Mucosa of descending colon (tissue), 3 donors: ENCODE measurements around the gene NUB1. TPM values are rescaled to one million over a fixed set of nuclear protein-coding genes. Genes with fewer than 3 reads are reported as not detected.

Experiments
- ATAC-seq: fragments of 200-7000 bp; cut with Tn5 transposase; one replicate; pipeline ENCODE4 v1.9.1; 2020; ENCODE audit warnings: mild to moderate bottlenecking, moderate library complexity
- DNase-seq, 3 donors: peaks; one replicate each; pipeline ENCODE4 v3.0.0-alpha.2; 2020
- H3K36me3 ChIP-seq: fragments of 200-600 bp; one replicate; pipeline ENCODE4 v1.8.0; 2021; ENCODE audit warnings: low read depth, mild to moderate bottlenecking
- H3K4me1 ChIP-seq: fragments of 200-600 bp; one replicate; pipeline ENCODE4 v1.8.0; 2021; ENCODE audit warnings: low read depth, mild to moderate bottlenecking
- H3K4me3 ChIP-seq: fragments of 200-600 bp; one replicate; pipeline ENCODE4 v1.8.0; 2021; ENCODE audit warnings: mild to moderate bottlenecking
- H3K9me3 ChIP-seq: fragments of 200-600 bp; one replicate; pipeline ENCODE4 v1.8.0; 2021; ENCODE audit warnings: mild to moderate bottlenecking
- CTCF ChIP-seq: fragments of 200-600 bp; IDR thresholded peaks from one replicate; pipeline ENCODE4 v1.8.0; 2022; ENCODE audit warnings: antibody characterized with exemption, mild to moderate bottlenecking
- intact Hi-C, 2 donors: fragments of 100-400 bp; cut with DNase I in 1 of 2; cut with micrococcal nuclease in 1 of 2; formaldehyde crosslinking; loops; one replicate each; pipeline versions ENCODE4 v1.11.0 to v1.11.1; 2022; cut with DNase I, micrococcal nuclease
- total RNA-seq, 3 donors: library from RNA; stranded (reverse); fragmentation: NEBNext Ultra II Directional in 2 of 3; extraction: Animal tissue kit (Norgen Biotek cat#: 25700) in 2 of 3; gene quantifications; one replicate each; pipeline versions ENCODE4 v1.2.1 to v1.2.4, GENCODE V29; 2021 to 2023
- donor health status: DM: no; HTN: no; CAD: no; lungs with moderate emphysema.
- donor health status: DM: no; HTN: no; CAD: no.
- donor health status: DM: no; HTN: yes; CAD: no.

Gene NUB1
- total RNA-seq, 3 donors from 2014 or later, result 66.2 to 77.5 (median 76.9) TPM

- ATAC-seq (no peak), DNase-seq (no peak)
- Histone ChIP-seq H3K9me3 (no peaks in the 10 kb centered on the region), H3K36me3 (no peaks in the 10 kb centered on the region), H3K4me1 (no peaks in the 10 kb centered on the region), H3K4me3 (no peak overlapping the region)
- no peak for TF ChIP-seq CTCF
- intact Hi-C loops, result loop anchor here in 1 of 2 donors (10.0 kb wide), 1 partner anchor 388 kb away; no protein-coding TSS in a partner anchor
Observed at GRCh38 chr7:151366166-151366879, 24.7 kb downstream of the NUB1 start.

GRCh38 chr7:151366880-151367222, 25.2 kb downstream of the NUB1 start:
- intact Hi-C loops, result loop anchor here in 1 of 2 donors (10.0 kb wide), 1 partner anchor 388 kb away; no protein-coding TSS in a partner anchor
- no peak for DNase-seq
- Histone ChIP-seq H3K9me3 (no peaks in the 10 kb centered on the region), H3K36me3 (no peaks in the 10 kb centered on the region), H3K4me1 (no peaks in the 10 kb centered on the region), H3K4me3 (no peak overlapping the region)
- ATAC-seq, result peak; percentile 43
- TF ChIP-seq CTCF, result no peak

- ATAC-seq, result no peak
- Histone ChIP-seq H3K4me3 (no peak overlapping the region), H3K9me3 (no peaks in the 10 kb centered on the region), H3K36me3 (no peaks in the 10 kb centered on the region), H3K4me1 (no peaks in the 10 kb centered on the region)
- intact Hi-C loops, result loop anchor here in 1 of 2 donors (10.0 kb wide), 1 partner anchor 388 kb away; no protein-coding TSS in a partner anchor
- TF ChIP-seq CTCF, result no peak
- DNase-seq, result no peak
Observed at GRCh38 chr7:151367284-151367683, 25.7 kb downstream of the NUB1 start.

- no peaks in the 10 kb centered on the region for H3K9me3 ChIP-seq
- peak; percentile 88 for TF ChIP-seq CTCF
- DNase-seq (peak; percentile 83 to 90 (median 87)), ATAC-seq (peak; percentile 99)
- no peaks in the 10 kb centered on the region for H3K36me3 ChIP-seq
- H3K4me1 ChIP-seq, result no peaks in the 10 kb centered on the region
- intact Hi-C loops, result loop anchor here in 1 of 2 donors (2.0 to 10.0 kb wide), 2 partner anchors 81 to 387 kb away; no protein-coding TSS in a partner anchor
- H3K4me3 ChIP-seq, result no peak overlapping the region
Observed at GRCh38 chr7:151368136-151368571, 26.5 kb downstream of the NUB1 start.

- Histone ChIP-seq H3K4me3 (no peak overlapping the region), H3K36me3 (no peaks in the 10 kb centered on the region), H3K4me1 (no peaks in the 10 kb centered on the region), H3K9me3 (no peaks in the 10 kb centered on the region)
- TF ChIP-seq CTCF, result no peak
- ATAC-seq (no peak), DNase-seq (no peak)
- intact Hi-C loops, result loop anchor here in 1 of 2 donors (5.0 kb wide), 1 partner anchor 76 kb away; no protein-coding TSS in a partner anchor
Observed at GRCh38 chr7:151371266-151371665, 29.7 kb downstream of the NUB1 start.
